RWPE1 (cell line): ENCODE measurements around the gene FNDC3B.

Source experiments
- CTCF ChIA-PET: fragments of 350-600 bp; sonication (Branson Sonifier 250); formaldehyde crosslinking; extraction: SDS; loops from one replicate; lab custom pipeline; 2021; lab: Yijun Ruan, JAX
- POLR2A ChIA-PET: fragments of 400-600 bp; formaldehyde crosslinking; extraction: SDS; loops from one replicate; lab custom pipeline; 2020; ENCODE audit warnings: antibody characterized with exemption; ENCODE audit not compliant: low non-redundant PET; lab: Yijun Ruan, JAX
- DNase-seq: peaks from one replicate; pipeline ENCODE4 v3.0.0; 2012; ENCODE audit warnings: low spot score
- H3K27ac ChIP-seq: fragments of 450-650 bp; 2 replicates; pipeline ENCODE4 v1.5.1; 2017
- TF ChIP-seq, protein P1 (sequence below): fragments of 450-650 bp; conservative IDR thresholded peaks from 2 replicates; pipeline ENCODE4 v1.5.1; 2017; ENCODE audit warnings: low read depth, mild to moderate bottlenecking

FNDC3B gene

DNA sequence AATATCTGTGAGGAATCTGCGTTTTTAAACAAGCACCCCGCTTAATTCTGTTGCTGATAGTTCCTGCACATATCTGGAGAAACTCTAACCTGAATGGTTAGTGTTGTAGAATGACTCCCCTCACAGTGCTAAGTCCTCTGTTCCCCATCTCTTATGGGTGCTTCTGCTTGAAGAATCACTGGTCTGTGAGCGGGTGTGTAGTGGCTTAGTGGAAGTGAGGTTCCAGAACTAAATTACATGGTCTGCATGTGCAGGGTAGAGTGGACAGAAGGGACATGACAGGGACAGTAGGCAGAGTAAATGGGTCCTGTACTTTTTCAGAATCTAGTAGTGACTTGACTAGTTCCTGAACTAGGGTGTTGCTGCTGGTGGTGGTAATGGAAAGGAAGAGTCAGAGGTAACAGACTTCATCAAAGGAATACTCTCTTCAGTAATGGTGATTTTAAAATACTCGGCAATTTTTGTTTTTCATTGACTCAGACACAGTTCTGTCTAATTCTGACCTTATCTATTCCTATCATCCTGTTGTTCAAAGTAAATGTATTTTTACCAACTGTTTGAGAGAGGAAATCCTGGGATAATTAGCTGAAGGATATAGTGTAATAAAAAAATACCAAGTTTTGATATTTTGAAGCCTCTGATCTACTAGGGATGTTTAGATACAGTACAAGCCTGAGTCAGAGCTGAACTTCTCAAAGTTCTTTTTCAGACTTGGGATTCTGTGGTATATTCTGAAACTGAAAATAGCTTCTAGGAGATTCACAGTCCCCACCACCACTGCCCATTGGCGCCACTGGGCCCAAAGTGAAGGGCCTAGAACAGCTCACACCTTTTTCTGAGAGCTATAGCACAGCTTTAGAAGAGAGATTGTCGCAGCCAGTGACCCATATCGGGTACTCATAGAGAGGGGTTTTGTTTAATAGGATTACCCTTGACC is 55.5 kb downstream of the FNDC3B start:
- no peak for DNase-seq
- TF ChIP-seq, protein P1, sequence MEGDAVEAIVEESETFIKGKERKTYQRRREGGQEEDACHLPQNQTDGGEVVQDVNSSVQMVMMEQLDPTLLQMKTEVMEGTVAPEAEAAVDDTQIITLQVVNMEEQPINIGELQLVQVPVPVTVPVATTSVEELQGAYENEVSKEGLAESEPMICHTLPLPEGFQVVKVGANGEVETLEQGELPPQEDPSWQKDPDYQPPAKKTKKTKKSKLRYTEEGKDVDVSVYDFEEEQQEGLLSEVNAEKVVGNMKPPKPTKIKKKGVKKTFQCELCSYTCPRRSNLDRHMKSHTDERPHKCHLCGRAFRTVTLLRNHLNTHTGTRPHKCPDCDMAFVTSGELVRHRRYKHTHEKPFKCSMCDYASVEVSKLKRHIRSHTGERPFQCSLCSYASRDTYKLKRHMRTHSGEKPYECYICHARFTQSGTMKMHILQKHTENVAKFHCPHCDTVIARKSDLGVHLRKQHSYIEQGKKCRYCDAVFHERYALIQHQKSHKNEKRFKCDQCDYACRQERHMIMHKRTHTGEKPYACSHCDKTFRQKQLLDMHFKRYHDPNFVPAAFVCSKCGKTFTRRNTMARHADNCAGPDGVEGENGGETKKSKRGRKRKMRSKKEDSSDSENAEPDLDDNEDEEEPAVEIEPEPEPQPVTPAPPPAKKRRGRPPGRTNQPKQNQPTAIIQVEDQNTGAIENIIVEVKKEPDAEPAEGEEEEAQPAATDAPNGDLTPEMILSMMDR = no peak
- no peak overlapping the region for H3K27ac ChIP-seq
- POLR2A ChIA-PET = no interaction called here
- CTCF ChIA-PET = interaction anchor here (0.7 kb wide), 1 partner anchor 47 kb away, joined by 3 read pairs; no protein-coding TSS in a partner anchor

DNA sequence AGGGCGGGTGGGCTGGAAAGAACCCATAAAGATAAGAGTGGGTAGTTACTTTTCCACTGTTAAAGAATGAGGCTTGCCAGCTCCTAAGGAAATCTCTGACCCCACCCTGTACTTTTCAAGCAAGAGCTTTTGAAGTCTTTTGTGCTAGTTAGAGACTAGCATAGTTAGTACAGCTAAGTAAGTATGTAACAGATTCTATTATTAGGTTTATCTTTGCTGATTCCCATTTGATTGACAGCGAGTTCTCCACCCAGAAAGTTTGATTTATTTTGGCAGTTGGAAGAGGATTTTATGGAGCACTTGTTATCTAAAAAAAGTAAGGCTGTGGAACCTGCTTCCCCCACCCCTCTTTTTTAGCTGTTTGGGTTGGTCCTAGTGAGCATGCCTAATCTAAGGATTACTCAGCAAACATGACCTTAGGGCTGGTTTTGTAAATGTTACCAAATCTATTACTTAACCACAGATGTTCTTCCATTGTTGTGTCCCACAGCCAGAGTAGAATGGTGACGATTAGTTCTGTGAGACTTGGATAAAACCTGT is 57.6 kb downstream of the FNDC3B start:
- POLR2A ChIA-PET = no interaction called here

DNA sequence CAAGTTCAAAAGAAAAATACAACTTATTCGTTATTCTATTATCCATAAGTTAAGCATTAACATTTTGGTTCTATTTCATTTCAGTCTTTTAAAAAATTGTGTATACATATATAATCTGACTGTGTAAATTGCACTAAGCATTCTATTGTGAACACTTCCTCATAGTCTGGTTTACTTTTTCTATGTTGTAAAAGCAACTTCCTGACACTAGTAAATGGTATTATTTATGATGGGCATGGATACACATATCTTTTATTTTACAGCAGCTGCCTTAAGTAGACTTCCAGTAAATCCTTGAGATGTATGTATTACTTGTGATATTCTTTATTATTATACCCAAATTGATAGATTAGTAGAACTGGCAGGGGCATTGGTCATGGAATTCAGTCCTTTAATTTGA is 58.2 kb downstream of the FNDC3B start:
- CTCF ChIA-PET = no interaction called here
- TF ChIP-seq, protein P1 = no peak
- no peak overlapping the region for H3K27ac ChIP-seq
- no peak for DNase-seq
- POLR2A ChIA-PET = no interaction called here

More for the DNA sequence above, 57.6 kb downstream of the FNDC3B start:
- no peak overlapping the region for H3K27ac ChIP-seq
- CTCF ChIA-PET = interaction anchor here (0.5 to 1.1 kb wide), 3 partner anchors 11 to 236 kb away, joined by 3 to 4 read pairs (median 4); no protein-coding TSS in a partner anchor
- peak; percentile 83 for DNase-seq
- TF ChIP-seq, protein P1 = no peak

DNA sequence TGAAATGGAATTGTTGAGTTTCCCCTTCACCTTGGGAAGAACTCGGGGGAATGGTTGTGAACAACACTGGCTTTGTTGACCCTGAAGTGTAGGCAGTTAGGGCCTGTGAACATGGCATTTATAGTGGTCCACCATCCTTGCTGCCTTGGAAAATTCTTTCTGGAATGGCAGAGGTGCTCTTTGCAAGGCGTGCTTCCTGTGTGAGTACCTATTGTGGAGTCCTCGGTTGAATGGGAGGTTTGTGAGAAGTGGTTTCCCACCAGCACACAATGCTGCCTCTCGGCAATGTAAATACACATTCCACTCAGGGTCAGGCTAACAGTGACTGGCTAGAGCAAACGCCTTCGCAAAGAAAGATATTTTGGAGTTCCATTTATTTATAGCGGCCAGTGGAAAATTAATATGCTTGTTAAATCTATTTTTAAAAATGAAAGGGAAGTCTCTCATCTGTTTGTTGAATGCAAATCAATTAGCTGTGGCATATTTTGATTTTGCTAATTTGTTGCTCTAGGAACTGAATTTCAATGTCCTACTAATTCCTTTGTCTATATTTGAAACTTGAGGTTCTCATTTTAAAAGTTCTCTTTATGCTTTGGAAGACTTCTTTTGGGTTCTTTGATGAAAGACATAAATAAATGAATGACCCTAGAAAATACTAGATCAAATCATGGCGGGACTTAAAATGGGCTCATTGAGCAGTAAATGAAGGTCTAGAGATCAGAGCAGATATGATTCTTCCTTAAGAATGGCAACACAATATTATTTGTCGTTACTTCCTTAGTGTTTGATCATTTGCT is 59.5 kb downstream of the FNDC3B start:
- no peak for DNase-seq
- no peak overlapping the region for H3K27ac ChIP-seq
- CTCF ChIA-PET = no interaction called here
- TF ChIP-seq, protein P1 = no peak
- POLR2A ChIA-PET = no interaction called here

DNA sequence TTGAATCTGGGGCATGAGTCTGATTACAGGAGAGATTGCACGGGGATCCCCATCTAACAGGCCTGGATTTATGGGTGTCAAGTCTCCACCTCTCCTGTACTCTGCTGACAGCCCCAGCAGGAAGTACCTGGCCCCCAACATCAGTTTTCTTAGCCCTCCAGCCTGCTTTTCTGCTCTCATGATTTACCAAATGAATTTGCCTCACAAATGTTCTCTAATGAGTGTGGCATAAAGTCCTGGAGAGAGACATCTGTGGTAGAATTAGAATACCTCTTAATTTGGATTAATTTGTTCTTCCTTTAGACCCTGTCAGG is 60.1 kb downstream of the FNDC3B start:
- H3K27ac ChIP-seq = no peak overlapping the region
- CTCF ChIA-PET = no interaction called here
- DNase-seq = no peak
- TF ChIP-seq, protein P1 = no peak
- POLR2A ChIA-PET = no interaction called here

DNA sequence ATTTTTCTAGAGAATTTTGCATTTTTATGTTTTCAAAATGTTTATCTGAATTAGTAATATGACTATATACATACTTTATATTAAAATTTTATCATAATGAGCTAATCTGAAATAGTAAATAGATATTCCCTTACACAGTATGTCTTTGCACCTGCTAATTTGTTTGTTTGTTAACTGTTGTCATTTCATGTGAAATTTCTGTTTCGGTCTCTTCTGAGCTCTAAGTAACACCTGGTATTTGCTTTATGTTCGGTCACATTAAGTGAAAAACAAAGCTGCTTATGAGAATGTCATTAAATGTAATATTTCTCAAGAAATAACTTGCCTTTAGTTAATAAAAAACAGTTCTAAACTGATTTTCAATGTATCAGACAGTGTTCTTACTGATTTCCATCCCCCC is 61.1 kb downstream of the FNDC3B start:
- TF ChIP-seq, protein P1 = no peak
- CTCF ChIA-PET = no interaction called here
- POLR2A ChIA-PET = no interaction called here
- no peak overlapping the region for H3K27ac ChIP-seq
- no peak for DNase-seq
